ENCODE data around the gene ATP2C1. TPM values are rescaled to one million over a fixed set of nuclear protein-coding genes. Genes with fewer than 3 reads are reported as not detected.
A peak's percentile ranks its signal among the peaks of the same experiment; 100 is the strongest.

ATP2C1 gene
- total and polyA plus RNA-seq, 2 of the 13 experiments (the other 11 are each of a cell fraction or from before 2014, with no cell fraction given) = 32.4 to 37.6 TPM

DNA sequence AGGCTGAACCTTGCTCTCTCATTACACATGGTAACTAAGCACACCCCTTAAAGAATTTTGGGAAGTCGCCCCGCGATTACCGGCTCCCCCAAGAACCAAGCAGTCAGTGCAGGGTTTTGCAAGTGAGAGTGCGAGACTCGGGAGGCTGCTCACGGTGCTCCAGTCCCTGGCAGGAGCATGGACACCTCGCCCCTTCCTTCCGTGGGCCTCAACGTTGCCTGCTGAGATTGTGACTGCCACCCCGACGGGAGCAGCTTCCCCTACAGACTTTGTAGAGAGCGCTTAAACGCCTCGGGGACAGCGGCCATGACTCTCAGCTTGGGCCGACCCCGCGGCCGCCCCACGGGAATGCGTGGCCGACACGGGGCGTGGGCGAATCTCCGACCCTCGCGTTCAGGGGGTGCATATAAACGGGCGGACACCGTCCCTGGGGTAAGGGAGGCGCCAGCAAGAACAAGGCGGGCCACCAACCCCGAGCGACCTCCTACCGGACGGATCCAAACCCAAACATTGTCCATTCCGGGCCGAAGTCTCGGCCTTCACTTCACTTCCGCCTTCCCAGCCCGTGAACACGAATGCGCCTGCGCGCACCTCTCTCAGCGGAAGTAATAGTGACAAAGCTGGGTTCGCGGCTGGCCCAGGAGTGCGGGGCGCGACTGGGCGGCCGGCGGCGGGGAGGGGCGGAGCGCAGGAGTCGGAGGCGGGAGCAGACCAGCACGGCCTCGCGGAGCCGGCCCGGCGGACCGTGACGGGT lies at the start of gene ATP2C1 (continued):
- TF ChIP-seq, protein P1, sequence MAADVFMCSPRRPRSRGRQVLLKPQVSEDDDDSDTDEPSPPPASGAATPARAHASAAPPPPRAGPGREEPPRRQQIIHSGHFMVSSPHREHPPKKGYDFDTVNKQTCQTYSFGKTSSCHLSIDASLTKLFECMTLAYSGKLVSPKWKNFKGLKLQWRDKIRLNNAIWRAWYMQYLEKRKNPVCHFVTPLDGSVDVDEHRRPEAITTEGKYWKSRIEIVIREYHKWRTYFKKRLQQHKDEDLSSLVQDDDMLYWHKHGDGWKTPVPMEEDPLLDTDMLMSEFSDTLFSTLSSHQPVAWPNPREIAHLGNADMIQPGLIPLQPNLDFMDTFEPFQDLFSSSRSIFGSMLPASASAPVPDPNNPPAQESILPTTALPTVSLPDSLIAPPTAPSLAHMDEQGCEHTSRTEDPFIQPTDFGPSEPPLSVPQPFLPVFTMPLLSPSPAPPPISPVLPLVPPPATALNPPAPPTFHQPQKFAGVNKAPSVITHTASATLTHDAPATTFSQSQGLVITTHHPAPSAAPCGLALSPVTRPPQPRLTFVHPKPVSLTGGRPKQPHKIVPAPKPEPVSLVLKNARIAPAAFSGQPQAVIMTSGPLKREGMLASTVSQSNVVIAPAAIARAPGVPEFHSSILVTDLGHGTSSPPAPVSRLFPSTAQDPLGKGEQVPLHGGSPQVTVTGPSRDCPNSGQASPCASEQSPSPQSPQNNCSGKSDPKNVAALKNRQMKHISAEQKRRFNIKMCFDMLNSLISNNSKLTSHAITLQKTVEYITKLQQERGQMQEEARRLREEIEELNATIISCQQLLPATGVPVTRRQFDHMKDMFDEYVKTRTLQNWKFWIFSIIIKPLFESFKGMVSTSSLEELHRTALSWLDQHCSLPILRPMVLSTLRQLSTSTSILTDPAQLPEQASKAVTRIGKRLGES (CRISPR knock-in tag; IDR thresholded peaks at IDR 0.05; ENCODE audit: borderline replicate concordance) = no peak
- TF ChIP-seq, protein P2, sequence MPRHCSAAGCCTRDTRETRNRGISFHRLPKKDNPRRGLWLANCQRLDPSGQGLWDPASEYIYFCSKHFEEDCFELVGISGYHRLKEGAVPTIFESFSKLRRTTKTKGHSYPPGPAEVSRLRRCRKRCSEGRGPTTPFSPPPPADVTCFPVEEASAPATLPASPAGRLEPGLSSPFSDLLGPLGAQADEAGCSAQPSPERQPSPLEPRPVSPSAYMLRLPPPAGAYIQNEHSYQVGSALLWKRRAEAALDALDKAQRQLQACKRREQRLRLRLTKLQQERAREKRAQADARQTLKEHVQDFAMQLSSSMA (CRISPR knock-in tag; IDR thresholded peaks at IDR 0.05) = no peak; the same call in 1 of the 2 replicates
- TF ChIP-seq HNRNPH1 (optimal IDR thresholded peaks at IDR 0.05; ENCODE audit: low read depth, low read length) (no peak), ZNF782 (CRISPR knock-in tag; IDR thresholded peaks at IDR 0.05; ENCODE audit: borderline replicate concordance) (no peak), LCORL (IDR thresholded peaks at IDR 0.05) (no peak), LCORL (CRISPR knock-in tag; IDR thresholded peaks at IDR 0.05) (peak; percentile 68), ZNF652 (CRISPR knock-in tag; IDR thresholded peaks at IDR 0.05; ENCODE audit: borderline replicate concordance, low read depth) (no peak), MED13 (CRISPR knock-in tag; IDR thresholded peaks at IDR 0.05) (no peak), ZNF17 (CRISPR knock-in tag; IDR thresholded peaks at IDR 0.05) (no peak), ZFP82 (CRISPR knock-in tag; IDR thresholded peaks at IDR 0.05; ENCODE audit: borderline replicate concordance) (0 out of 2 replicates have a peak, but pooled peaks have one; percentile 46), ATF1 (CRISPR knock-in tag; IDR thresholded peaks at IDR 0.05) (no peak), MTF1 (CRISPR knock-in tag; IDR thresholded peaks at IDR 0.05) (no peak), HNF4A (CRISPR knock-in tag; IDR thresholded peaks at IDR 0.05) (0 out of 2 replicates have a peak, but pooled peaks have one; percentile 12), IRX3 (CRISPR knock-in tag; IDR thresholded peaks at IDR 0.05; ENCODE audit: borderline replicate concordance, low read depth) (no peak; the same call in 1 of the 2 replicates), ZFP36L2 (CRISPR knock-in tag; IDR thresholded peaks at IDR 0.05) (no peak), TBL1XR1 (IDR thresholded peaks at IDR 0.05; ENCODE audit: borderline replicate concordance, low read length, partially characterized antibody) (no peak), ZNF260 (CRISPR knock-in tag; IDR thresholded peaks at IDR 0.05; ENCODE audit: borderline replicate concordance, low read depth) (no peak), ZBTB20 (CRISPR knock-in tag; IDR thresholded peaks at IDR 0.05; ENCODE audit: borderline replicate concordance, low read depth) (no peak; the same call in 1 of the 2 replicates), HOXA7 (CRISPR knock-in tag; IDR thresholded peaks at IDR 0.05) (no peak), CHCHD3 (CRISPR knock-in tag; IDR thresholded peaks at IDR 0.05) (no peak), CEBPB (IDR thresholded peaks at IDR 0.05; ENCODE audit: borderline replicate concordance, low read depth, low read length) (no peak)
- TF ChIP-seq, protein P3, sequence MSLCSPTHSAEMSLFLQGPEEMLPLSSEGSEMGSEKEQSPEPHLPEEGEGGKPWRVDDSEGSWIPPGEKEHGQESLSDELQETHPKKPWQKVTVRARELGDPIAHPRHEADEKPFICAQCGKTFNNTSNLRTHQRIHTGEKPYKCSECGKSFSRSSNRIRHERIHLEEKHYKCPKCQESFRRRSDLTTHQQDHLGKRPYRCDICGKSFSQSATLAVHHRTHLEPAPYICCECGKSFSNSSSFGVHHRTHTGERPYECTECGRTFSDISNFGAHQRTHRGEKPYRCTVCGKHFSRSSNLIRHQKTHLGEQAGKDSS (CRISPR knock-in tag; IDR thresholded peaks at IDR 0.05; ENCODE audit: borderline replicate concordance, low read depth) = no peak
- TF ChIP-seq, protein P4, sequence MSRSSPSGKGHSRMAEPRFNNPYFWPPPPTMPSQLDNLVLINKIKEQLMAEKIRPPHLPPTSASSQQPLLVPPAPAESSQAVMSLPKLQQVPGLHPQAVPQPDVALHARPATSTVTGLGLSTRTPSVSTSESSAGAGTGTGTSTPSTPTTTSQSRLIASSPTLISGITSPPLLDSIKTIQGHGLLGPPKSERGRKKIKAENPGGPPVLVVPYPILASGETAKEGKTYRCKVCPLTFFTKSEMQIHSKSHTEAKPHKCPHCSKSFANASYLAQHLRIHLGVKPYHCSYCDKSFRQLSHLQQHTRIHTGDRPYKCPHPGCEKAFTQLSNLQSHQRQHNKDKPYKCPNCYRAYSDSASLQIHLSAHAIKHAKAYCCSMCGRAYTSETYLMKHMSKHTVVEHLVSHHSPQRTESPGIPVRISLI (CRISPR knock-in tag; IDR thresholded peaks at IDR 0.05; ENCODE audit: borderline replicate concordance) = no peak
- TF ChIP-seq, protein P5, sequence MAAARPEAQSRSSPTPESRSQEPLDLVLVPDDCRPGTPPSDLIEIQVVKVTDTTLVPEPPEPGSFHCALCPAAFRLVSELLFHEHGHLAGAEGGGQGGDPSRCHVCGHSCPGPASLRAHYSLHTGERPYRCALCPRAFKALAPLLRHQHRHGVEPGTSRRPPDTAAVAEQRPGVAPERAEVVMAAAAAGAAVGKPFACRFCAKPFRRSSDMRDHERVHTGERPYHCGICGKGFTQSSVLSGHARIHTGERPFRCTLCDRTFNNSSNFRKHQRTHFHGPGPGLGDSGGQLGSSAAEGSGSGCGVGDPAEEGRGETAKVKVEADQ (CRISPR knock-in tag; IDR thresholded peaks at IDR 0.05; ENCODE audit: borderline replicate concordance) = peak; percentile 72; the same call in 1 of the 2 replicates

Data from HepG2 (cell line).